Measurements from ENCODE around the gene BLVRA. TPM values are rescaled to one million over a fixed set of nuclear protein-coding genes. Genes with fewer than 3 reads are reported as not detected.

The BLVRA gene
- total and polyA plus RNA-seq, 10 donors = 58.0 to 164 (median 114) TPM

DNA sequence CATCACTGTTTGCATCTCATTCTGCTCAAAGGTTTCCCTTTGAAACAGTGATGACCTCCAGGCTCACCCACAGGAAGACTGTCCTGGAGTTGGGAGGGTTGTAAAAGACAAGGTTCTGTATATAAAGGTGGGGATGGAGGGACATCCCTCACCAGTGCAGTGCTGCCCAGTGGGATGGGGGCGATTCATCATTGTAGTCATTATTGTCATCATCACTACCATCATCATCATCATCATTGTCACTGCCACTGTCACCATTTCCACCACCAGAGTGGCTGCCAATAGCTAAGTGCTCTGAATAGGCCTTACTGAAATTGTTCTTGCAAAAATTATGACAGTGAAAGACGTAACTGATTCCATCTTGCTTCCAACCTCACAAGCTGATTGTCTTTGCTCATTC is 86.2 kb downstream of the BLVRA start:
- 87 to 93% (median 92%) methylated on average over 2 of the region's 2 CpGs for WGBS, 5 donors
- no peaks in the 10 kb centered on the region for H3K4me1 ChIP-seq
- H3K4me3 ChIP-seq = no peak overlapping the region
- TF ChIP-seq, protein P1, sequence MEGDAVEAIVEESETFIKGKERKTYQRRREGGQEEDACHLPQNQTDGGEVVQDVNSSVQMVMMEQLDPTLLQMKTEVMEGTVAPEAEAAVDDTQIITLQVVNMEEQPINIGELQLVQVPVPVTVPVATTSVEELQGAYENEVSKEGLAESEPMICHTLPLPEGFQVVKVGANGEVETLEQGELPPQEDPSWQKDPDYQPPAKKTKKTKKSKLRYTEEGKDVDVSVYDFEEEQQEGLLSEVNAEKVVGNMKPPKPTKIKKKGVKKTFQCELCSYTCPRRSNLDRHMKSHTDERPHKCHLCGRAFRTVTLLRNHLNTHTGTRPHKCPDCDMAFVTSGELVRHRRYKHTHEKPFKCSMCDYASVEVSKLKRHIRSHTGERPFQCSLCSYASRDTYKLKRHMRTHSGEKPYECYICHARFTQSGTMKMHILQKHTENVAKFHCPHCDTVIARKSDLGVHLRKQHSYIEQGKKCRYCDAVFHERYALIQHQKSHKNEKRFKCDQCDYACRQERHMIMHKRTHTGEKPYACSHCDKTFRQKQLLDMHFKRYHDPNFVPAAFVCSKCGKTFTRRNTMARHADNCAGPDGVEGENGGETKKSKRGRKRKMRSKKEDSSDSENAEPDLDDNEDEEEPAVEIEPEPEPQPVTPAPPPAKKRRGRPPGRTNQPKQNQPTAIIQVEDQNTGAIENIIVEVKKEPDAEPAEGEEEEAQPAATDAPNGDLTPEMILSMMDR (IDR thresholded peaks at IDR 0.05 in 8 of 11, conservative IDR thresholded peaks at IDR 0.05 in 3 of 11) = no peak
- TF ChIP-seq POLR2A (IDR thresholded peaks at IDR 0.05) (no peak), POLR2AphosphoS5 (IDR thresholded peaks at IDR 0.05) (no peak)
- no peaks in the 10 kb centered on the region for H3K9me3 ChIP-seq
- no peaks in the 10 kb centered on the region for H3K27me3 ChIP-seq (replicated peaks in 1 of 7)
- intact Hi-C loops (cut with DNase I; ENCODE audit: low total_unique reads) = loop anchor here (5.0 kb wide), 1 partner anchor 122 kb away; no protein-coding TSS in a partner anchor
- no peak overlapping the region for H3K27ac ChIP-seq
- DNase-seq = no peak
- no peaks in the 10 kb centered on the region for H3K36me3 ChIP-seq

- Histone ChIP-seq H3K4me3 (no peak overlapping the region), H3K36me3 (no peaks in the 10 kb centered on the region), H3K9me3 (no peaks in the 10 kb centered on the region), H3K27ac (no peak overlapping the region), H3K27me3 (replicated peaks in 1 of 7) (no peaks in the 10 kb centered on the region), H3K4me1 (no peaks in the 10 kb centered on the region)
- intact Hi-C loops (cut with DNase I; ENCODE audit: low total_unique reads) = no loop called here
- TF ChIP-seq POLR2AphosphoS5 (IDR thresholded peaks at IDR 0.05) (no peak), POLR2A (IDR thresholded peaks at IDR 0.05) (no peak)
- TF ChIP-seq, protein P1 (IDR thresholded peaks at IDR 0.05 in 8 of 11, conservative IDR thresholded peaks at IDR 0.05 in 3 of 11) = no peak
- WGBS, 5 donors = 34 to 62% (median 47%) methylated on average over 3 to 4 of the region's 4 CpGs
- no peak for DNase-seq
These were observed 89.0 kb downstream of the BLVRA start for GRCh38 chr7:43847496-43847895.

DNA sequence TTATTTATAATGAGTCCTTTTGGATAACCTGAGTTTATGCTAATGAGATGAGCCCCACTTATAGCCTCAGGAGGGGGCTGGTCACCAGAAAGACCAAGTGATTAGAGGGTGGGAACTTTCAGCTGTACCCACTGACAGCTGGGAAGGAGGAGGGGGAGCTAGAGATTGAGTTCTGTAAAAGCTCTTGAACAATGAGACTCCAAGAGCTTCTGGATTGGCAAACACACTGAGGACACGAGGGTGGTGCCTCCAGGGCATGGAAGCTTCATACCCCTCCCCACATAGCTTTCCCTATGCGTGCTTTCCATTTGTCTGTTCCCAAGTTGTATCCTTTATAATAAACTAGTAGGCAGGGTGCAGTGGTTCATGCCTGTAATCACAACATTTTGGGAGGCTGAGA is 90.6 kb downstream of the BLVRA start:
- Histone ChIP-seq H3K4me3 (no peak overlapping the region), H3K9me3 (no peaks in the 10 kb centered on the region), H3K4me1 (no peaks in the 10 kb centered on the region), H3K27ac (no peak overlapping the region), H3K36me3 (no peaks in the 10 kb centered on the region), H3K27me3 (replicated peaks in 1 of 7) (no peaks in the 10 kb centered on the region)
- DNase-seq = no peak
- TF ChIP-seq POLR2A (IDR thresholded peaks at IDR 0.05) (no peak), POLR2AphosphoS5 (IDR thresholded peaks at IDR 0.05) (no peak)
- TF ChIP-seq, protein P1 (IDR thresholded peaks at IDR 0.05 in 8 of 11, conservative IDR thresholded peaks at IDR 0.05 in 3 of 11) = no peak
- intact Hi-C loops (cut with DNase I; ENCODE audit: low total_unique reads) = no loop called here
- 67 to 89% (median 72%) methylated on average over 2 of the region's 2 CpGs for WGBS, 5 donors

DNA sequence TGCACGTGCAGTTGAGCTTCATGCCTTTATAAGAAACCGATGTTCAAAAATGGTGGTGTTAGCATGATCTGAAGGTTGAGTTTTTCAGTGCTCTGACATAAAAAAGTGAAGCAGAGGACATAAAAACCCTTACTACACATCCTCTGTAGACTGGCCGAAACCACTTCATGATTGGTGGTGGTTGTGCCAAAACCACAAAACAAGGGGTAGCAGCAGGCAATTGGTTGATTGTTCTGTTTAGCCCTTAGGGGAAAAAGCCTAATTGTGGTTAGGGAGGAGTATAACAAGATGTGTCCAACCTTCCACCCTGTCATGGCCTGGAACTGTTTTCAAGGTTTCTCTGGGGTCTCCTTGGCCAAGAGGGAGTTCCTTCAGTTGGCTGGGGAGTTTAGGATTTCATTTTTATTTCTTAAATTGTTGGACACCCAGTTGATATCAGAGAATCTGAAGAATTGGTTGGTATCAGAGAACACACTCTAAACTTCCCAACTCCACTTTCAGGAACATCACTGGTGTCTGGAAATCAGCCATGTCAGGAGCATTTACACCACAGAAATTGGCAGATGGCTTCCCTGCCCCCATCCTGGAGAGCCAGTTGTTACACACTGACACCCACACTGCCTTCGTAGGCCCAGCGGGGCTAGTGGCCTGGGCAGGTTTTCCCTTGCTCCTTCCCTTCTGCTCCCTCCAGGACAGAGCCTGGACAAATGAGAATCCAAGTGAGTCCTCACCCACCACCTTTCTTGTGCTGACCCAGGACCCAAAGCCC is 92.1 kb downstream of the BLVRA start:
- TF ChIP-seq, protein P1 (IDR thresholded peaks at IDR 0.05 in 8 of 11, conservative IDR thresholded peaks at IDR 0.05 in 3 of 11) = no peak
- TF ChIP-seq POLR2AphosphoS5 (IDR thresholded peaks at IDR 0.05) (no peak), POLR2A (IDR thresholded peaks at IDR 0.05) (no peak)
- no peak overlapping the region for H3K27ac ChIP-seq
- no peak overlapping the region for H3K4me3 ChIP-seq
- H3K9me3 ChIP-seq = no peaks in the 10 kb centered on the region
- H3K36me3 ChIP-seq = no peaks in the 10 kb centered on the region
- no peak for DNase-seq
- H3K4me1 ChIP-seq = no peaks in the 10 kb centered on the region
- intact Hi-C loops (cut with DNase I; ENCODE audit: low total_unique reads) = no loop called here
- WGBS, 5 donors = 66 to 88% (median 78%) methylated on average over 5 of the region's 5 CpGs
- H3K27me3 ChIP-seq (replicated peaks in 1 of 7) = no peaks in the 10 kb centered on the region

Data from spleen (tissue), 11 donors.